H9 (cell line): ENCODE data around the gene KCMF1. TPM values are rescaled to one million over a fixed set of nuclear protein-coding genes. Genes with fewer than 3 reads are reported as not detected.

Experiments used
- DNase-seq: peaks from one replicate; pipeline ENCODE4 v3.0.0-alpha.2; 2017
- H2AFZ ChIP-seq: one replicate; pipeline ENCODE4 v1.6.1; 2013; ENCODE audit warnings: mild to moderate bottlenecking, low read length, control low read depth, moderate library complexity
- H2AK5ac ChIP-seq: 2 replicates; pipeline ENCODE4 v1.6.1; 2013; ENCODE audit warnings: low read length, control low read depth, mixed read lengths; ENCODE audit not compliant: insufficient read length
- H2BK120ac ChIP-seq: one replicate; pipeline ENCODE4 v1.6.1; 2013; ENCODE audit warnings: low read depth, mild to moderate bottlenecking, low read length, control low read depth, inconsistent platforms; ENCODE audit not compliant: poor library complexity, severe bottlenecking
- H2BK12ac ChIP-seq: 2 replicates; pipeline ENCODE4 v1.6.1; 2013; ENCODE audit warnings: low read length, control low read depth, mixed read lengths, low read depth; ENCODE audit not compliant: insufficient read length
- H2BK15ac ChIP-seq: 2 replicates; pipeline ENCODE4 v1.6.1; 2013; ENCODE audit warnings: low read depth, low read length, control low read depth
- H2BK20ac ChIP-seq: one replicate; pipeline ENCODE4 v1.6.1; 2013; ENCODE audit warnings: low read depth, mild to moderate bottlenecking, low read length, control low read depth, inconsistent platforms; ENCODE audit not compliant: poor library complexity, severe bottlenecking
- H2BK5ac ChIP-seq: 2 replicates; pipeline ENCODE4 v1.6.1; 2013; ENCODE audit warnings: low read length, control low read depth, mixed read lengths; ENCODE audit not compliant: insufficient read length
- H3K14ac ChIP-seq: 2 replicates; pipeline ENCODE4 v1.6.1; 2013; ENCODE audit warnings: low read length, control low read depth; ENCODE audit not compliant: insufficient read depth
- H3K18ac ChIP-seq: 2 replicates; pipeline ENCODE4 v1.6.1; 2013; ENCODE audit warnings: low read depth, mild to moderate bottlenecking, mixed read lengths, low read length, control low read depth; ENCODE audit not compliant: insufficient read length
- H3K23ac ChIP-seq: 2 replicates; pipeline ENCODE4 v1.6.1; 2013; ENCODE audit warnings: low read length, control low read depth, mixed read lengths, low read depth; ENCODE audit not compliant: insufficient read length
- H3K23me2 ChIP-seq: 2 replicates; pipeline ENCODE4 v1.6.1; 2013; ENCODE audit warnings: low read depth, mild to moderate bottlenecking, mixed read lengths, low read length, control low read depth; ENCODE audit not compliant: insufficient read length, poor library complexity, severe bottlenecking
- H3K27ac ChIP-seq: 2 replicates; pipeline ENCODE4 v1.5.1; 2013; ENCODE audit warnings: low read length, control low read depth, mixed read lengths, low read depth; ENCODE audit not compliant: insufficient read length
- H3K27me3 ChIP-seq: 2 replicates; pipeline ENCODE4 v1.6.1; 2013; ENCODE audit warnings: low read length, control low read depth, inconsistent platforms; ENCODE audit not compliant: insufficient read depth
- H3K4ac ChIP-seq: 2 replicates; pipeline ENCODE4 v1.6.1; 2013; ENCODE audit warnings: low read depth, mild to moderate bottlenecking, control low read depth, inconsistent platforms, low read length, moderate library complexity
- H3K4me1 ChIP-seq: 2 replicates; pipeline ENCODE4 v1.6.1; 2013; ENCODE audit warnings: low read length, control low read depth, inconsistent platforms; ENCODE audit not compliant: insufficient read depth
- H3K4me2 ChIP-seq: 2 replicates; pipeline ENCODE4 v1.6.1; 2013; ENCODE audit warnings: low read length, control low read depth, mixed read lengths; ENCODE audit not compliant: insufficient read length, insufficient read depth
- H3K56ac ChIP-seq: 2 replicates; pipeline ENCODE4 v1.6.1; 2013; ENCODE audit warnings: low read depth, mild to moderate bottlenecking, mixed read lengths, low read length, control low read depth; ENCODE audit not compliant: insufficient read length
- H3K79me1 ChIP-seq: 2 replicates; pipeline ENCODE4 v1.6.1; 2013; ENCODE audit warnings: low read depth, mild to moderate bottlenecking, moderate library complexity, low read length, control low read depth, inconsistent platforms; ENCODE audit not compliant: insufficient read depth, poor library complexity, severe bottlenecking
- H3K79me2 ChIP-seq: 2 replicates; pipeline ENCODE4 v1.6.1; 2013; ENCODE audit warnings: low read length, control low read depth, inconsistent platforms; ENCODE audit not compliant: insufficient read depth
- H3K9ac ChIP-seq: 2 replicates; pipeline ENCODE4 v1.6.1; 2013; ENCODE audit warnings: low read length, control low read depth, mixed read lengths; ENCODE audit not compliant: insufficient read length; ENCODE audit errors: extremely low read depth
- H3K9me3 ChIP-seq: one replicate; pipeline ENCODE4 v1.6.1; 2013; ENCODE audit warnings: low read depth, low read length, inconsistent platforms; ENCODE audit not compliant: control insufficient read depth
- H3T11ph ChIP-seq: one replicate; pipeline ENCODE4 v1.6.1; 2013; ENCODE audit warnings: mild to moderate bottlenecking, low read length, control low read depth, inconsistent platforms
- H4K20me1 ChIP-seq: one replicate; pipeline ENCODE4 v1.6.1; 2013; ENCODE audit not compliant: control insufficient read depth, insufficient read length, insufficient read depth
- H4K5ac ChIP-seq: 2 replicates; pipeline ENCODE4 v1.6.1; 2013; ENCODE audit warnings: low read depth, mild to moderate bottlenecking, mixed read lengths, low read length, control low read depth; ENCODE audit not compliant: insufficient read length
- H4K8ac ChIP-seq: replicated peaks from 2 replicates; pipeline ENCODE4 v1.6.1; 2013; ENCODE audit warnings: low read length, control low read depth, mixed read lengths, low read depth; ENCODE audit not compliant: insufficient read length
- H4K91ac ChIP-seq: 2 replicates; pipeline ENCODE4 v1.6.1; 2013; ENCODE audit warnings: low read depth, mild to moderate bottlenecking, moderate library complexity, mixed read lengths, low read length, control low read depth; ENCODE audit not compliant: insufficient read length
- H3K27ac Mint-ChIP-seq, 3 experiments: 2 replicates in 2 of 3; 3 replicates in 1 of 3; pipeline ENCODE4 v1.8.0; 2020 to 2021; ENCODE audit warnings: mixed read lengths in 3 of 3, mild to moderate bottlenecking in 1 of 3, moderate library complexity in 1 of 3
- H3K27me3 Mint-ChIP-seq: 2 replicates; pipeline ENCODE4 v1.8.0; 2021; ENCODE audit warnings: low read depth, mild to moderate bottlenecking, moderate library complexity, mixed read lengths
- H3K36me3 Mint-ChIP-seq, 3 experiments: 2 replicates in 2 of 3; 3 replicates in 1 of 3; pipeline ENCODE4 v1.8.0; 2020 to 2021; ENCODE audit warnings: low read depth in 3 of 3, mixed read lengths in 3 of 3; ENCODE audit not compliant: insufficient read depth in 1 of 3
- H3K4me1 Mint-ChIP-seq, 2 experiments: 2 replicates each; pipeline ENCODE4 v1.8.0; 2020; ENCODE audit warnings: mixed read lengths in 2 of 2
- H3K4me3 Mint-ChIP-seq, 2 experiments: 2 replicates in 1 of 2; 3 replicates in 1 of 2; pipeline ENCODE4 v1.8.0; 2020 to 2021; ENCODE audit warnings: mild to moderate bottlenecking in 2 of 2, mixed read lengths in 2 of 2, moderate library complexity in 1 of 2
- H3K9me3 Mint-ChIP-seq, 2 experiments: 2 replicates in 1 of 2; 3 replicates in 1 of 2; pipeline ENCODE4 v1.8.0; 2020; ENCODE audit warnings: mild to moderate bottlenecking in 2 of 2, mixed read lengths in 2 of 2, moderate library complexity in 1 of 2
- WGBS: extraction: QIAGEN DNeasy Blood & Tissue Kit; methylation state at CpG from one replicate; pipeline ENCODE4 v1.1.7; 2013; ENCODE audit warnings: missing lambda C conversion rate, low lambda C conversion rate, mixed read lengths; ENCODE audit not compliant: insufficient read length; ENCODE audit errors: extremely low coverage; 5-methylcytosine and 5-hydroxymethylcytosine counted together
- total RNA-seq: library from RNA; stranded (reverse); gene quantifications from 2 replicates; pipeline ENCODE4 v1.2.1, GENCODE V29; 2021
- TF ChIP-seq, protein P1 (sequence below): fragments of 200-600 bp; sonication (generic); conservative IDR thresholded peaks from 3 replicates; pipeline ENCODE4 v1.8.0; 2021; ENCODE audit warnings: antibody characterized with exemption, mild to moderate bottlenecking

KCMF1 gene
- total RNA-seq, 1 experiment from 2014 or later = 113 TPM

DNA sequence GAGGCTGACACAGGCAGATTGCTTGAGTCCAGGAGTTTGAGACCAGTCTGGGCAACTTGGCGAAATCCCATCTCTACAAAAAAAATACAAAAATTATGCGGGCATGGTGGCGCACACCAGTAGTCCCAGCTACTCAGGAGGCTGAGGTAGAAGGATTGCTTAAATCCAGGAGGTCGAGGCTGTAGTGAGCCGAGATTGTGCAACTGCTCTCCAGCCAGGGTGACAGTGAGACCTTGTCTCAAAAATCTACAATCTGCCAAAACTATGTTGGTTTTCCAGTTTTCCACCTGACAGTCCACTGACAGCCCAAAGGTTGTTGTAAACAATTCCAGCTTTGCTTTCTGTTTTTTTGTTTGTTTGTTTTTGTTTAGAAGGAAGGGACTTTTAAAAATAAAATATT, 51.3 kb downstream of the KCMF1 start:
- Histone ChIP-seq H2BK12ac (no peak overlapping the region), H3K18ac (no peak overlapping the region), H3K4ac (no peak overlapping the region), H2BK5ac (no peak overlapping the region), H4K91ac (no peak overlapping the region), H3T11ph (no peak overlapping the region), H2BK20ac (no peak overlapping the region), H3K27me3 (no peaks in the 10 kb centered on the region), H2AFZ (no peak overlapping the region), H3K9me3 (no peaks in the 10 kb centered on the region), H3K23me2 (no peaks in the 10 kb centered on the region), H3K79me1 (peaks cover 18% of the 10 kb centered on the region), H3K4me1 (no peaks in the 10 kb centered on the region), H3K9ac (no peak overlapping the region), H4K8ac (no peak overlapping the region), H3K27ac (no peak overlapping the region), H2BK15ac (no peak overlapping the region), H4K5ac (no peak overlapping the region), H2BK120ac (no peak overlapping the region), H3K79me2 (peaks cover 26% of the 10 kb centered on the region), H4K20me1 (no peaks in the 10 kb centered on the region), H3K4me2 (no peak overlapping the region), H3K14ac (no peak overlapping the region), H3K56ac (no peak overlapping the region), H2AK5ac (no peak overlapping the region), H3K23ac (no peak overlapping the region)
- no CpG with 5 or more reads among the region's 5 CpGs for WGBS
- Mint-ChIP-seq H3K9me3 (peaks cover 0 to 3% of the 10 kb centered on the region in 2 experiments; a peak in 1 of 5 replicates), H3K36me3 (peaks cover 13 to 23% (median 16%) of the 10 kb centered on the region in 3 experiments; a peak in 6 of 7 replicates), H3K27ac (0 out of 7 replicates have a peak overlapping the region, but pooled peaks of 1 of the 3 experiments have one; percentile 24), H3K4me3 (no peak overlapping the region), H3K27me3 (no peaks in the 10 kb centered on the region), H3K4me1 (peaks cover 10 to 18% of the 10 kb centered on the region in 2 experiments)
- TF ChIP-seq, protein P1, sequence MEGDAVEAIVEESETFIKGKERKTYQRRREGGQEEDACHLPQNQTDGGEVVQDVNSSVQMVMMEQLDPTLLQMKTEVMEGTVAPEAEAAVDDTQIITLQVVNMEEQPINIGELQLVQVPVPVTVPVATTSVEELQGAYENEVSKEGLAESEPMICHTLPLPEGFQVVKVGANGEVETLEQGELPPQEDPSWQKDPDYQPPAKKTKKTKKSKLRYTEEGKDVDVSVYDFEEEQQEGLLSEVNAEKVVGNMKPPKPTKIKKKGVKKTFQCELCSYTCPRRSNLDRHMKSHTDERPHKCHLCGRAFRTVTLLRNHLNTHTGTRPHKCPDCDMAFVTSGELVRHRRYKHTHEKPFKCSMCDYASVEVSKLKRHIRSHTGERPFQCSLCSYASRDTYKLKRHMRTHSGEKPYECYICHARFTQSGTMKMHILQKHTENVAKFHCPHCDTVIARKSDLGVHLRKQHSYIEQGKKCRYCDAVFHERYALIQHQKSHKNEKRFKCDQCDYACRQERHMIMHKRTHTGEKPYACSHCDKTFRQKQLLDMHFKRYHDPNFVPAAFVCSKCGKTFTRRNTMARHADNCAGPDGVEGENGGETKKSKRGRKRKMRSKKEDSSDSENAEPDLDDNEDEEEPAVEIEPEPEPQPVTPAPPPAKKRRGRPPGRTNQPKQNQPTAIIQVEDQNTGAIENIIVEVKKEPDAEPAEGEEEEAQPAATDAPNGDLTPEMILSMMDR = no peak
- no peak for DNase-seq
